GM21576 (cell line): Measurements from ENCODE around the gene SHCBP1.
"Not testable (repeated sequence)": the region's sequence is repeated elsewhere in the genome, so short reads cannot be mapped to it uniquely, and the experiment has no call there.

Source experiments
- ATAC-seq: cut with Tn5 transposase; IDR thresholded peaks from one replicate; pipeline ENCODE4 v1.9.1; 2021; ENCODE audit warnings: mild to moderate bottlenecking, moderate library complexity; ENCODE audit not compliant: unreplicated experiment

The SHCBP1 gene

DNA sequence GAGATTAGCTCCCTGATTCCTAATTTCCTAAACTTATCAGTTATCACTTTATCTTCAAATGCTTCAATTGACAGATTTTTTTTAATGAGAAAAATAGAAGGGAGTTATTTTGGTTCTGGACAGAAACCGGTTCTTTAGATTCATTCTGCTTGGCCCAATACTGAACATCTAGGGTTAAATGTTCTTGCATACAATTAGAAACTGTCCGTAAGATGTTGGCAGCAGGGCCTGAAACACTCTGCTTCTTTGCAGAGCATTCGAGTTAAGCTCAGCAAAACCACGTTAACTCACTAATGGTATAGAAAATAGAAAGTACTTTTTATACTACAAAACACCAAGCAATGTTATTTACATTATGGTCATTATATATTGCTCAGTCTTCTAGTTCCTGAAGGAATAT is 7.2 kb downstream of the SHCBP1 start:
- no peak for ATAC-seq

DNA sequence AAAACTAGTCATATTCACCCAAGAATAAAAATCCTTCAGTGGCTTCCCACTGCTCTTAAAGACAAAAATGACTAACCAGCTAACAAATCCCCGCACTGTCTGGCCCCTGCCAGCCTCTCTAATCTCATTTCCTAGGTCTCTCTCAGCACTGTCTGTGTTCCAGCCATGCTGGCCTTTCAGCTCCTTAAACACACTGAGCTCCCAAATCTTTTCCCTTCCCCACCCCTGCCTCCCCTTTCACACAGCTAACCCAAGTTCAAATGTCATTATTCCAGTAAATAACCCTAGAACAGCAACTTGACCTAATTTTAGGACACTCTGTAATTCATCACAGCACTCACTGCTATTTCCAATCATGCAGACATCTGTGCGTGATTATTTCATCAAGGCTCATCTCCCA is 7.8 kb downstream of the SHCBP1 start:
- no peak for ATAC-seq

- peak; percentile 71 for ATAC-seq
Observed at GRCh38 chr16:46612121-46612520, 9.1 kb downstream of the SHCBP1 start.

DNA sequence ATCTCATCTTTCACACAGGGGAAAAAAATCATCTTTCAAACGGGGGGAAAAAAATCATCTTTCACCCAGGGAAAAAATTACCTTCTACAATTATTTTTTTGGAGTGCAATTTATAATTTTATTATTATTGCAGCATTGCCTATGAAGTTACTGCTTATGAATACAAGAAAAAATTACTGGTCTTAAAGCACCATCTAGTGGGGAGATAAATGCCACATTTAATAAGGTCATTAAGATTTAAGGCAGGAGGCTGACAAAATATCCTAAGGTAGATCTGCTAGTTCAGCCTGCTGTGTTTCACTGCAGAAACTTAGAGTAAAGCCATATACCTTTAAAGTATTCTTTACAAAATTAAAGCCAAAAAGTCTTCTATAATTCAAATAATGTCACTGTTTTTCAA is 13.7 kb downstream of the SHCBP1 start:
- no peak for ATAC-seq

DNA sequence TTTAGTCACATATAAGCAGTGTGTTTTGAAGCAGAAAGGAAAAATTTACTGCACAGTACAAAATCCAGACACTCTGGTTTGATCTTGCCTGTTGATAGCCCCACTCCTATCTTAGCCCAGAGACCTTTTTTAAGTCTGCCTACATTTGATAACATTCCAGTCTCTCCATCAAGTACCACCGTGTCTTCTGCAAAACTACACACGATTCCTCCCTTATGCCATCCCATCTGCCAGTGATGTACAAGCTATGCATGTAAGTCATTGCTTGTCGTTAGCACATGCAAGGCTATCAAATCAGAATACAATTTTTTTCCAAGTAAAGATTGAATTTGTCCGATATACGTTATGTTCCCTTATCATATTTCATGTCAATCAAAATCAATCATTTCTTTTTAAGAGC is 14.9 kb downstream of the SHCBP1 start:
- no peak for ATAC-seq

DNA sequence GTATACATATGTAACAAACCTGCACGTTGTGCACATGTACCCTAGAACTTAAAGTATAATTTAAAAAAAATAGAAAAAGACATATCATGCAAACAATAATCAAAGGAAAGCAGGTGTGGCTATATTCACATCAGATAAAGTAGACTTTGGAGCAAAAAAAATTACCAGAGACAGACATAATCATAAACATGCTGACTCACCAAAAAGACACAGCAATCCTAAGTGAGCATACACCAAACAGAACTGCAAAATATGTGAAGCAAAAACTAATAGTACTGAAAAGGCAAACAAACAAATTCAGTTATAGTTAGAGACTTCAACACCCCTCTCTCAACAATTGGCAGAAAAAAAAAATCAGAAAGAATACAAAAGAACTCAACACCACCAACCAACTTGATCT is 29.9 kb downstream of the SHCBP1 start:
- no peak for ATAC-seq

DNA sequence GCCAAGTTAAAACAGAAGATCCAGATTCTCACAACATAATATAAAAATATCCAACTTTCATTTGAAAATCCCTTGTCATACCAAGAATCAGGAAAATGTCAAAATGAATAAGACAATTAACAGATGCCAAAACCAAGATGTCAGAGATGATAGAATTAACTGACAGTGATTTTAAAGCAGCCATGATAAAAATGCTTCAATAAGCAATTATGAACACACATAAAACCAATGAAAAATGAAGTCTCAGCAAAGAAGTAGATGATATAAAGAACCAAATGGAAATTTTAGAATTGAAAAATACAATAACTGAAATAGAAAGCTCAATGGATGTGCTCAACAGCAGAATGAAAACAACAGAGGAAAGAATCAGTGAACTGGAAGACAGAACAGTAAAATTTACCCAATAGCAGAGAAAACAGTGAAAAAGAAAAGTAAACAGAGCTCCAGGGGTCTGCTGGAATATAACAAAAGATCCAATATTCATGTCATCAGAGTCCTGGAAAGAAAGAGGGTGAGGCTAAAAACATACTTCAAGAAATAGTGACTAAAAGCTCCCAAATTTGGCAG is 35.1 kb downstream of the SHCBP1 start:
- no peak for ATAC-seq

DNA sequence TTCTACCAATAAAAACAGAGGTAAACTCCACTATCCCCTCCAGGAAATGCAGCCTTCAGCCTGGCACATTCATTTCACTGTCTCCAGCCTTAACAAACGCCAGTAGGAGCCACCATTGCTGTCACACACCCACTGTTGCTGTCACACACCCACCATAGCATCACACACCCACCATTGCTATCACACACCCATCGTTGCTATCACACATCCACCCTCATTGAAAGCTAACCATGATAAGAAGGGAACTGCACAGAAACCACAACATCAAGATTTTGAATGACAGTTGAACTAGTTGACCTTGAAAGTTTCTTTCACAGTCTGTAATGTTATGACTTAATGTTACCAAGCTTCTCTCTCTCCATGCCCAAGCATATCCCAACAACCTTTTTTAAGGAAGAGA is 38.1 kb downstream of the SHCBP1 start:
- ATAC-seq, result no peak

- no peak for ATAC-seq
Observed at GRCh38 chr16:46582313-46582712, 38.9 kb downstream of the SHCBP1 start.

- ATAC-seq, result no peak
Observed at GRCh38 chr16:46577988-46578579, 43.1 kb downstream of the SHCBP1 start.

DNA sequence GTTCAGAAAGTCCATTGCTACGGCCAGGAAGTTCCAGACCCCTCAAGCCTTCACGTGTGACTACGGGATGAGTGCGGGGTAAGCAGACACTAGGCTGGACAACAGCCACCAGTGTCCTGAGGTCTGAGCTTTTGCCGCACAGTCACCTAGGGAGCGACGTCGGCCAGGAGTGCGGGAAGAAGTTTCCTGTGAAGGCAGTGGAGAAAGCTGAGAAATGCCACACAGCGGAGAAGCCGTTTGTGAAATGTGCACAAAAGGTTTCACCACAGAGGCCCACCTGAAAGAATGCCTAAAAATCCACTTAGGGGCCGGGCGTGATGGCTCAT is 47.4 kb downstream of the SHCBP1 start:
- no peak for ATAC-seq

DNA sequence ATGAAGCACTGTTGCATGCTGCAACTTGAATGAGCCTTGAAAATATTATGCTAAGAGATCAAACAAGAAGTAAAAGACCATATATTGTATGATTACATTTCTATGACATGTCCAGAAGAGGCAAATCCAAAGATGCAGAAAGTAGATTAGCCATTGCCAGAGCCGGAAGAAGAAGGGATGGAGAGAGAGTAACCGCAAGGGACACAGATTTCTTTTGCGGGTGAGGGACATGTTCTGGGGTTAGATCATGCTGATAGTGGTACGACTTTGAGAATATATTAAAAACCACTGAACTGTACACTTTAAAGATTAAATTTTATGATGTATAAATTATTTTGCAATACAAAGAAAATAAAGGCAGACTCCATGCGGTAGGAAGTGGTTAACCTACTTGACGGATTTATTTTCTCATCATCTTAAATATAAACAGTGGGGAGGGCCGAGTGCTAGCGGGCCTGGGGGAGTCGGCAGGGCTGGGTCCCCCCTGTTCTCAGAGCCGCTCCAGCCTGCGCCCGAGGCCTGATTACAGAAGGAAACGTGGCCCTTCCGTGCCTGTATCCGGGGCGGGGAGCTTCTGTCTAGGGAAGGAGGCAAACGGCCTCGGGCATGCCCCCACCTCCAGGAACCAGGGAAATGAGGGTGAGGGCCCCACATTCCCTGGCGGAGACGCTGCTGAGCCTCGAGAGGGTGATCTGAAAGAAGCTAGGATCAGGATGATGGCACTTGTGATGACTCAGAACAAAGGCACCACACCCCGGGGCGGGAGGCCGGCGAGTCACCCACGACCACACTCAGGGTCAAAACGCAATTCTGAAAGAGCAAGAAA is 48.0 kb downstream of the SHCBP1 start:
- no peak for ATAC-seq

- no peak for ATAC-seq
Observed at GRCh38 chr16:46569231-46569735, 51.9 kb downstream of the SHCBP1 start.

DNA sequence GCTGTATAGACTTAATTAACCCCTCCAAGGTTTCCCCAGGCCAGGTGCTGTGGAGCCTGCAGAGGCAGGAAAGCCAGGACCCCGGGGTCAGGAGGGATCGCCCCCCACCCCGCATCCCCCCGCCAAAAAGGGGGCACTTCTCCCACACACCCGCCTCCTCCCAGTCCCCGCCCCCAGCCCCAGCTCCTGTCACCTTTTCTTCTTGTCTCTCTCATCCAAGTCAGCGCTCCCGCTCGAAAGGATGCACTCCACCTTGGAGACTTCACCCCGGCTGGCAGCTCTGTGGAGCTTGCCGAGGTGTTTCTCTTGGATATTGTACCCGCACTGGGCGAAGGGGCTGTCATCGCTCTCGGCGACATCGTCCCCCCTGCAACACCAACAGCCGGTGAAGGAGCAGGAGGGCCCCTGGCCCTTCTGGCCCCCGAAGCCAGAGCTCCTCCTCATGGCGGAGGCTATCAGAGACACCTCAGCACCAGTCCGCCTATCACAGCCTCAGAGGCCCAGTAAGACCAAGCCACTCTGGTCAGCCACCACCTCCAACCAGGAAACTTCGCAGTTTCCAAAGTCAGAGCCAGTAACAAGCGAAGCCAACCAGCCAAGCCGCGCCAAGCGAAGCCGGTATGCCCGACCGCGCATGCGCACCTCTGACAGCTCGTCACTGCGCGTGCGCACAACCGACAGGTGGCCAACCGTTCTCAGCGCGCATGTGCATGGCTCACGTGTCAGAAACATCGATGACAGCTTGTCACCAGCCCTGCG is 52.5 kb downstream of the SHCBP1 start:
- ATAC-seq, result no peak

DNA sequence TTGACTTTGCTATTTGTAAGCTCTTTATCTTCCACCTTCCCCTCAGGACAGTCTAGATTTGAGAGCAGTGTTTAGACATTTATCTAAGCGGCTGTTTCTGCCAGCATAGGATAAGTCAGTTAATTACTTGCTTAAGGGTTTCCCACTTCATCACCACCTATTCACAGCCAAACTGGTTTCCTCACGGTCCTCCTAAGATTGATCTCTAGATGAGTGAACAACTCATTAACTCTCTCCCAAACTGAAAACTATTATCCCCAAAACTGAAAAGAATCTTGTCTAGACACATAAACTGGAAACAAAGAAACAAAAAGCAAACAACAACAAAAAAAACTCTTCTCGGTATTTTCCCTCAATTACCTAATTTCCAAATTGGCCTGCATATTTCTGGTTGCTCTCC is 58.2 kb downstream of the SHCBP1 start:
- ATAC-seq, result no peak

DNA sequence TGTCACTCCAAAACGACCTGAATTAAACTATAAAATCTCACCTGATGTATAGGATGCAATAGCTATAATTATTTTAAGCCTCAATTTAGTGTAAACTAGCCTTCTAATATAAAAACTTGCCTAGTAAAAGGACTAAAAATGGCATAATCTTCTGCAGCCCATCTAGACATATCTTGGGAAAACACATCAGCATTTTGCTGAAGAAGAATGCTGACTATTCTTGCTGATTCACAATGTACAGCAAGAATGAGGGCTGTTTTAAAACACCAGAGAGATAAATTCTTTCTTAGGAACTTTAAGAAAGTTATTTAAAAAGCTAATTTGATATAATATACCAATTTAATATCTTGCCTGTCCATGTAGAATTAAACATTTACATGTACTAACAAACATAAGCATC is 63.2 kb downstream of the SHCBP1 start:
- ATAC-seq, result no peak

DNA sequence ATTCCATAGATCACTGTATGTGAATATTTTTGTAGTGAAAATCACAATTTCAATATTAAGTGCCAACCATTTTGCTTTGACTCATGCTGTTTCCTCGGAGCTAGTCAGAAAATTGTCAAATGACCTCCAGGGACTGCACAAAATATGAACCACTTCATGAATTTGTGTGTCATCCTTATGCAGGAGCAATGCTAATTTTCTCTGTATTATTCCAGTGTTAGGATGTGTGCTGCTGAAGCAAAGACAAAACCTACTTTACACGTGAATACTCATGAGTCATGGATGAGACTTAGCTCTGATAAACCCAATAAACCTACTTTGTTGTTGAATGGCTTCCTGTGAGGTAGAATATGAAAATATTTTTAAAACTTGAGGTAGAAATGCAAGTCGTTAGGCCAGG is 65.2 kb downstream of the SHCBP1 start:
- ATAC-seq, result no peak

GRCh38 chr16:46554435-46554834 is 66.7 kb downstream of the SHCBP1 start:
- not testable (repeated sequence) for ATAC-seq

GRCh38 chr16:46549477-46549876 is 71.7 kb downstream of the SHCBP1 start:
- ATAC-seq, result no peak
